Activated T-cell treated with anti-CD3 and anti-CD28 coated beads, Interleukin-2, amount 50 U/mL, for 1 hour (primary cell): ENCODE measurements around the gene NUAK2.

Experiments used
- DNase-seq: peaks from one replicate; pipeline ENCODE4 v3.0.0-alpha.2; 2020

NUAK2 gene

DNA sequence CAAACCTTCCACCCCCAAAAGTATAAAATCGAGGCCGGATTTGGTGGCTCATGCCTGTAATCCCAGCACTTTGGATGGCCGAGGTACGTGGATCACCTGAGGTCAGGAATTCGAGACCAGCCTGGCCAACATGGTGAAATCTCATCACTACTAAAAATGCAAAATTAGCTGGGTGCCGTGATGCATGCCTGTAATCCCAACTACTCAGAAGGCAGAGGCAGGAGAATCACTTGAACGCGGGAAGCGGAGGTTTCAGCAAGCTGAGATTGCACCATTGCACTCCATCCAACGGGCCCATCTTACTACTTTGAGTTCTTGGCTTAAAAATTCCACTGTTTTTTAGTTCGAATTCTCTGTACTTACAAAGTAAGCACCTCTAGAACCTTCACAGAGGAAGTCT, 24.2 kb upstream of the NUAK2 start:
- no peak for DNase-seq

DNA sequence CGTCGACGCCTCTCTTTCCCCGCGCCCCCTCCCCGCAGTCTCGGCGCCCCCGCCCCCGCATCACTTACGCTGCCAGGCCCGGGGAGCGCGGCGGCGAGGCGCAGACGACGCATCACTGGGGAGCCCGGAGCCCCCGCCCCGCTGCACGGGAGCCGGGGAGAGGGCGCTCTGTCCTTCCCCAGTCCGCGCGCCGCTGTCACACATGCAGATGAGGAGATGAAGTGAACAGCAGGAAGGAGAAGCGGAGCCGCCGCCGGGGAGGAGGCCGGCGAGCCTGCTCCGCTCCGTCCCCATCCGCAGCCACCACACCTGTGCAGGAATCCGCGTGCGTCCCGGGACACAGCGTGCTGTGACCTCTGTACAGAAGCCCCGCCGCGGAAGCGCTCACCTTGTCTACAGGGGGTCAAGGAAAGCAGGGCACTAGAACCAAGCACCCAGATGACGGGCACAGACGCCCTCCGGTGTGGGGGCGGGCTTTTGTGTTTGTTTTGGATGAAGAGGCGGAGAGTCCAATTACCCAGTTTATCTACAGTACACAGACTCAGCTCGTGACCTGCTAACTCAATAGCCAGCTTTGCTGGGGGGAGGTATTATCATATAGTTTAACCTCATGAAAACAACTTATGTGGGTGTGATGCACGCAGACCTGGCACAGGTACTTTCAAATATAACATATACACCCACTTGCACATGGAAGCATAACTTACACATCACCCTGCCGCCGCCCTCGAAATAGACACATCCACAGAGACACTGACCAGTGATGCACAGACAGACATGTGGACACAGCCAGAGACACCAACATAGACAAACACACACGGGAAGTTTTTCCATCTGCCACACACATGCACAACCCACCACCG, 22.8 kb upstream of the NUAK2 start:
- peak; percentile 54 for DNase-seq

DNA sequence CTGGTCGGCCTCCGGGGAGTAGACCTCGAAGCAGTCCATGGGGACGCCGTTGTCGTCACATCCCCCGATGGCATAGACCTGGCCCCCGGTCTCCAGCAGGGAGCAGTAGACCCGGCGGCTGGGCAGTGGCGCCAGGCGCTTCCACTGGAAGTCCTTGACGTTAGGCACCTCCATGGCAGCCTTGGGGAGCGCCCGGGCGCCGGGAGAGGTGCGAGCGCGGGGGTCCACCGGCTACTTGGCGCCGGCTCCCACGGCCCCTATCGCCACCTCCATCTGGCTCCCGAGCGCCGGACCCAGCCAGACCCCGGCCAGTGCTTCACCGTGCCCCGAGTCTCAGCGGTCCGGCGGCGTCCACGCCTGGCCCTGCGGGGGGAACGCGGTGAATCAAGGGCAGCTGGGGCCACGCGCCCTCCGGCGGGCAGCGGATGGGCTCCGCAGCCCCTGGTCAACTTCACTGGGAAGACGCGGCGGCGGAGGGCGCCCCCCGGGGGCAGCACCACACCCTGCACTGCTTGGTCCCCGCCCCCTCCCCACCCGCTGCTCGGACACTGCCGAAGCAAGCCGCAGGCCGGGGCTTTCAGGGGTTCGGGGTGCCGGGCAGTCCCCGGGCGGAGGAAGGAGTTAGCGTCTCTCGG, 22.0 kb upstream of the NUAK2 start:
- peak; percentile 31 for DNase-seq

DNA sequence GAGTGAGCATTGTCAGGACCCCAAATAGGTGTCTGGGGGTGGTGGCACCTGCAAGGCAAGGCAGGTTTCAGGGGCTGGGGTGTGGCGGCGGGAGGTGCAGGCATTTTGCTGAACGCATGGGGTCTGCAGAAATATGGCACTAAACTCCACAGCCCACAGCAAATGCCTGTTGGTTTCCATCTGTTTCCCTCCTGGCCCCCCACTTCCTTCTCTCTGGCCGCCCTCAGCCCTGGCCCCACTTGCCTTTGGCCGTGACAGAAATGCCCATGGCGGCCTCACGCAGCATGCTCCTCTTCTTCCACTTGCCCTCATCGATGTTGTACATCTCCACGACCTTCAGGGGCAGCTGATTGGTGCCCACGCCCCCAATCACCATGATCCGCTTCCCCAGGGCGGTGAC, 21.4 kb upstream of the NUAK2 start:
- no peak for DNase-seq

DNA sequence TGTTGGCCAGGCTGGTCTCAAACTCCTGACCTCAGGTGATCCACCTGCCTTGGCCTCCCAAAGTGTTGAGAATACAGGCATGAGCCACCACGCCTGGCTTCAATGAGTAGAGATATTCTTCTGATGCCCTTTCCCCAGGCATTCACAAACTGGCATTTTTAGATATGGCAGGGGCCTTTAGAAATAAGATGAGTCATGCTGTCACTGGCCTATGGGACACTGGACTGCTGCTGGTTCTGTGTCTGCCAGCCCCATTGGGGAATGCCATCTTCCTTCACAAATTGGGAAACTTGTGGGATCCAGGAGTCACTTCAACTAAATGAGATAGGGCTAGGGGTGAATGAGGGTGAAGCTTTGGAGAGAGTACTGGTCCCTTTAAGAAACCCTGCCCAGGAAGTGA, 19.1 kb upstream of the NUAK2 start:
- no peak for DNase-seq

DNA sequence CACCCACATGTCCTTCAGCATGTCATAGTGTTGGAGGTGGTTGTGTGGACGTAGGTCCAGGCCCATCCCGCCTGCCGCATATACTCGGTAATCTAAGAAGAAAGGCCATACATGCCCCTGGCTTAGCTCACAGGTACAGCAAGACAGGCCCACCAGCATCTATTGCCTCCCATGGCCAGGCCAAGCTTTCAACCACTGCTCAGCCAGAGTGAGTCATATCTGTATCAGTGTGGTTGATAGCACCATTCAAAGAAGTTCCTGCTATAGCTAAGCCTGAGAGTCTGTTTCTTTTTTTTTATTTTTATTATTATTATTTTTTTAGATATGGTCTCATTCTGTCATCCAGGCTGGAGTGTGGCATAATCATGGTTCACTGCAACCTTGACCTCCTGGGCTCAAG, 18.2 kb upstream of the NUAK2 start:
- DNase-seq: no peak

DNA sequence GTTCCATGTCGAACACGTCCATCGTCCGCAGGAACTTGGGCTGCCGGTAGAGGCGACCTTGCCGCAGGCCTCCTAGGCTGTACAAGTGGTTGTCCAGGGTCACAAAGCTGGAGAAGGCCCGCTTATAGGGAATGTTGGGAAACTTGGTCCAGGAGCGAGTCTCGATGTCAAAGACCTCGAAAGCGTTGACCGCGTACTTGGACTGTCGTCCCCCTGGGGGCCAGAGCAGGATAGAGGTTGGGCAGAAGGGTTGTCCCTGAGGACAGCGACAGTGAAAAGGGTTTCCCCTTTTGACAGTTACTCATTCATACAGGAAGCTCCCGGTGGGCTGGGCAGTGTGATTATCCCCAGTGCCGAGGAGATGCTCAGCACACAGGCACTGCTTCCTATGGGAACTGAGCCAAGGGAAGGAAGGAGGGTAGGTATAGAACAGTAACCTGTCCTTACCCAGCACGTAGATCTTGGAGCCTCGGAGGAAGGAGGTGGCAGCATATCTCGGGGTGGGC, 17.7 kb upstream of the NUAK2 start:
- DNase-seq: no peak

DNA sequence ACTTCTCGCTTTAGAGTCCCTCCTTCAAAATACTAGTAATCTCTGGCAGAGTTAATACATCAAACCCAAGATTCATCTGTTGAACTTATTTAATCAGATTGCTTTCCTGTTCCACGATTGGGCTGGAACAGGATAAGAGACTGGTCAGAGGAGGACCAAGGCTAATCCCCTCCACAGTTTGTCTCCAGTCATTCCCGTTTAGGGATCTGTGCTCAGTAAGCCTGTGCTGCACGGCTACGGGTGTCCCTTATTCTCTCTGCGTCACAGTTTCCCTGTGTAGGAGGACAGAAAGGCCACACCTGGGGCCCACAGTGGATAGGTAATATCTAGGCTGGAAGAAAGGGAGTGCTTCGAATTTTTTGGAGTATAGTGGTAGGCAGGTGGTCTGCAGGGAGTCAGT, 16.5 kb upstream of the NUAK2 start:
- DNase-seq: no peak

DNA sequence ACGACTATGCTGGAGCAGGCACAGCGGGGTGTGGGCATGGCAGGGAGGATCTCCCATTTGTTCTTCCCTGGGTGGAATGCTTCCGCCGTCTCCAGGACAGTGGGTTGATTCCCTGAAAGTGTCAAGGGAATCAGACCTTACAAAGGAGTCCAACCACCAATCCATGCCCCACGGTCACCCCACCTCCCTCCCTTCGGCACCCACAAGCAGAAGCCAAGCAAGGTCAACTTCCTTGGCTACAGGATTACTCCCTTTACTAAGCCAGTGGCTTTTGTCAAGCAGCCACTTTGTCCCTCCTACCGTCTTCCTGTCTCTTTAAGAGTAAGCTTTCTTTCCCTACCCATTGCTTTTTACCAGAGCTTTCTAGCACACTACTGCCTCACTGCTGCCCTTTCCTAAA, 15.9 kb upstream of the NUAK2 start:
- DNase-seq: no peak

DNA sequence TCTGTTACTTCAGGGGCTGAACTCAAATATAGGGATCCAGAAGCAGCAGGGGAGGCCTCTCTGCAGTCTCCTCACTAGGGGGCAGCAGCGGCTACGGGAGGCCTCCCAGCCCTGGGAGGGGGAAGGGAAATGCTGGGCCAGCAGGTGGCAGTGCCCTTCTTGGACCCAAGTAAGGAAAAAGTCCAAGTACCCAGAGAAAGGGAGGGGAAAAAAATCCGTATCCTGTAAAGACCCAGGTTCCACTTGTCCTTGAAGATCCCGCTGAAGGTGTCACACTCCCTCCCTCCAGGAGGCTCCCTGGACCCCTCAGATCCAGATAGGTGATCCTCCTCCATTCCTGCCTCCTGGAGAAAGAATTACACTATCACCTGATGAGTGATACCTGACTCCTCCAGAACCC, 14.1 kb upstream of the NUAK2 start:
- peak; percentile 77 for DNase-seq

DNA sequence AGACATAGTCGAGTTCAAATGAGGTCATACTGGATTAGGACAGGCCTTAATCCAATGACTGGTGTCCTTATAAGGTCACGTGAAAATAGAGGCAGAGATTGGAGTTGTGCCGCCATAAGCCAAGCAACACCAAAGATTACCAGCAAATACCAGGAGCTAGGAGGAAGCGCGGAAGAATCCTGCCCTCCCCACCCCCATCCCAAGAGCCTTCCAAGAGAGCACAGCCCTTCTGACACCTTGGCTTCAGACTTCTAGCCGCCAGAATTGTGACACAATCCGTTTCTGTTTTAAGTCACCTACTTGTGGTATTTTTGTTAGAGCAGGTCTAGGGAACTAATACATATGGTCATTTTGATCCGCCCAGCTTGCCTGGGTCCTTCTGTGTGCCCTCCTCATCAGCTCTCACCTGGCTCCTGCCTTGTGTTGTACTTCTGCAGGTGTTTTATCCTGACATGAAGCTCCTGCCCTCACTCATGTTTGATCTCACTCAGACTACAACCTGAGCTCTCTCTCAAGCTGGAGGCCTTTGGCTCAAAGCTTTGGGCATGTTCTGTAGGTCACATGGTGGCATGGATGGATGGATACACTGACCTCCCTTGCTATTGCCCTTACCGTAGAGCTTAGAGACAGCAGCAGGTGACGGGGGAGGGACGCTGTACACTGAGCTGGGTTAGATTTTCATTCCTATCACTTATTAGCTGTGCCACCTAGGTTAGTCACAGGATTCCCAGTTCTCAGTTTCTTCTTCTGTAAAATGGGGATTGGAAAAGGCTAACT, 10.7 kb upstream of the NUAK2 start:
- no peak for DNase-seq

DNA sequence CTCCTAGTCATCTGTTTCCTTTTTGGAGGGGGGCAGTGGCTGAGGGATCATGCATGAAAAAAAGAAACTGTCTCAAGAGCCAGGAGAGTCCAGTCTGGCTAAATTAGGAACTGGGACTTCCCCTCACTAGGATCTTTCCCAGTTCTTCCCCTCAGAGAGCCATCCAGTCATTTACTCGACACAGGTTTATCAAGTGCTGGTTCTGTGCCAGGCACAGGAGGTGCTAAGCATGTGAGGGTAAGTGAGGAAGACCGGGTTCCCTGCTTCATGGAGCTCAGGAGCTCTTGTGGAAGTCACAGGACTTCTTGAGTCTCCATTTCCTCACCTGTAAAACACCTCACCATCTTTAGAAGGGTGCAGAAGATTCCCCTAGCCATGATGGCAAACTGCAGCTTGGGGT, 8.6 kb upstream of the NUAK2 start:
- no peak for DNase-seq

DNA sequence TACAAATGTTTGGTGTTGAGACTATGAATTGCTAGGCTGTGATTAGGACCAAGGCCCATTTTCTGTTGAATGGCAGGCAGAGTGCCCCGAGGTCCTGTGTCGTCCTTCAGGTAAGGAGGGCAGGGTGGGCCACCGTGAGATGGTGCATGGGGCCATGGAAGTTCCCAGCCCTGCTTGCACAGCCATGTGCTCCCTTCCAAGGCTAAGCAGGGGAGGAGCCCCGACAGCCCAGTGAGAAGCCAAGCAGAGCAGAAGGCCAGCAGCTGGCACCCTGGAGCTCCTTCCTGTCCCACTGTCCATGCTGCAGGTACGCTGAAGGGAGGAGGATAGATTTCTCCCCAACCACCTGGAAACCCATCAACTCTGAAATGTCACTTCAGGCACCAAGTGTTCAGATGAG, 8.2 kb upstream of the NUAK2 start:
- DNase-seq: no peak

DNA sequence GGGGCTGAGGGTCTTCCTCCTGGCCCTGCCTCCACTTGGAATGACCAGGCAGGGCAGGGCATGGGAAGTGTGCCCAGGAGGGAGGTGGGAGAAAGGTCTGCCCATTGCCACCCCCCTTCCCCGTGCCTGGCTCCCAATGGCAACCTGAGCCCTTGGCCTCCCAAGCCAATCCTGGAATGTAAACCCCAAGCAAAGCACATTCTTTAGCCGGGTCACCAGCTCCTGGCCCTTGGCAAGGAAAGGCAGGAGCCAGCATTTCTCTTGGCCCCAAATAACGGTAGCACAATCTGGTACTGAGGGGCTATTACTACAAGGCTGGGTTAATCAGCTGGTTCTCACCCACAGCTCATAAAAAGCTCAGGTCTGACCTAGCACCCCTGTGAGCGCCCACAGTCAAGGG, 6.9 kb upstream of the NUAK2 start:
- DNase-seq: no peak

DNA sequence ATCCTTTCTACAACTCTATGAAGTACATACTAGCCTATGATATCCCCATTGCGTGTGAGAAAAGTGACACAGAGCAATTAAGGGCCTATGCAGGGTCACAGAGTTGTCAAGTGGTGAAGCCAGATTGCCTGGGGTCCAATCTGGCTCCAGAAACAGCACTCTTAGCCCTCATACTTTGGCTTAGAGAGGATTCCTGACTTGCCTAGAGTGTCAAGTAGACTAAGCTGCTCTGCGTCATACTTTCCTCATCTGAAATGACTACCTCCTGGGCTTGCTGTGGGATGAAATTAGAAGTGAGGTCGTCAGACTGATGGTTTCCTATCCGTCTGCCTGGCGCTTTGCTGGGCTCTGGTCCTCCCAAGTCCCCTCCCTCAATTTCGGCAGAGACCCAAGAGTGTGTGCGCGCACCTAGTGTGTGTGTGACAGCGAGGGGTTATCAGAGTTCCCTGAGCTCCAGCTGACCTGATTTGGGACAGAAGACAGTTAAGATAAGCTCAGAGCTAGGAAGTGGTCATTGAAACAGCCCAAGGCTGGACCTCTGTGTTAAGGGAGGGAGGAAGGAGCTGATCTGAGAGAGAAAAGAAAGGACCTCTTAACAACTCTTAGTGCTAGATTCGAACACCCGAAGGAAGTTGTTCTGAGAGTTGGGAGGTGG, 5.4 kb upstream of the NUAK2 start:
- DNase-seq: no peak

DNA sequence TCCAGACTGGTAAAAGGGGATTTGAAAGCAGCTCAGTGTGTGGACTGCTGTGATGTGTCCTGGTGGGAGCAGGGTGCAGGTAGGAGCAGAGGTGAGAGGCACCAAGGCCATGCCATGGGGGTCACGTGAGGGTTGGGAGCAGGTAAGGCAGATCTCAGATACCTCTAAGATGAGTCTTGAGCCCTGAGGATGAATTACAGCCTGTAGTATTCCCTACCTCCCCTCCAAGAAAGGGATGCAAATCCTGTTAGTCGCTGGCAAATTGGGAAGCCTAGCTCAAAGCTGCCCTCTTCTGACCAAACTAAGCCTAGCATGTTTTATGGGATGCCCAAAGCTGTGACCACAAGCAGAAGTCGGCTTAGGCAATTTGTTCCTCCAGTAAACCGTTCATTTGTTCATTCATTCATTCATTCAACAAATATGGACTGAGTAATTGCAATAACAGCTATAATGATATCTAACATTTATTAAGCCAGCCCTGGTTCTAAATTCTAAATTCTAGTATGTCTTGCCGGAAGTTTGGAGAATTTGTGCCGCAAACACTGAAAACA, 3.9 kb upstream of the NUAK2 start:
- peak; percentile 42 for DNase-seq

DNA sequence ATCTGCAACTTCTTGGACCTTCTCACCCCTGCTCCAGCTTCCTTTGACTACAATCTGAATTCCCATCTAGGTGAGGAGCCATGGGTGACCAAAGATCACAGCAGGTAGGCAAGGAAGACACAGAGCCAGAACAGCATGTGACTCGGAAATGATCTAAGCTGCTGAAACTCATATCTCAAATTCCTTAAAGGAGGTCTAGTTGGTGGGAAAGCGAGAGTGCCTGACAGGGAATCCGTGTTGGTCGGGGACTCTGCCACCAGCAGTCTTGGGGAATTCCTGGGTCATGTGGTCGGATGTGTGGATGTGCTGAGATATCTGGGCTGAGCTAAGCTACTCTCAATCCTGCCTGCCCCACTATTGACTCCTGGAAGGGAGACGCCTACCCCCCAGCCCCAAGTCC, 3.2 kb upstream of the NUAK2 start:
- DNase-seq: no peak

DNA sequence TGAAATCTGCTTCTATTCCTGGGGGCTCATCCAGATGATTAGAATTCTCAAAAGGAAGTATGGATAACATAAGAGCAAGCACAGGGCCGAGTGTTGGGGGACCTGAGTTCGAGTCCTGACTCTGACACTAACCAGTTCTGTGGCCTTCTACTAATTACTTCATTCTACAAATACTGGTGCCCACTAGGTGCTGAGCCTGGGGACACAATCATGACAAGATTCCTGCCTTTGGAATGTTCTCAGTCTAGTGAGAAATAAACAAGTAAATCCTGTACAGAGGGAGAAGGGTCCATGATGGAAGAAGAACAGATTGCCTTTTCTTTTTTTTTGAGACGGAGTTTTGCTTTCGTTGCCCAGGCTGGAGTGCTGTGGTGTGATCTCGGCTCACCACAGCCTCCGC, 2.2 kb upstream of the NUAK2 start:
- no peak for DNase-seq

DNA sequence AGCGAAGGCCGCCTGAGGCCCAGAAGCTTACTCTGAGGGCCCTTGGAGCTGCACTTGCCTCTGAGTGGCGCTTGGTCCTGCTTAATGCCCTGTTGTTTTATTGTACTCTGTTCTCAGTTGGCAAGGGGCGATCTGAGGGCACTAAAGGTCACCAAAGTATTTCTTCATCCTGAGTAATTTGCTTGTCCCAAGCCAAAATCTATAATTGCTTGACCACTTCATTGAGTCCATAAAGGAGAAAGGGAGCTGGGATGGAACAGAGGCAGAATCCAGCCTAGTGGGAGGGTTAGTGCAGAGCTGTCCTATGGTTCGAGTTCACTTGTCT, 376 bp upstream of the NUAK2 start:
- DNase-seq: no peak

DNA sequence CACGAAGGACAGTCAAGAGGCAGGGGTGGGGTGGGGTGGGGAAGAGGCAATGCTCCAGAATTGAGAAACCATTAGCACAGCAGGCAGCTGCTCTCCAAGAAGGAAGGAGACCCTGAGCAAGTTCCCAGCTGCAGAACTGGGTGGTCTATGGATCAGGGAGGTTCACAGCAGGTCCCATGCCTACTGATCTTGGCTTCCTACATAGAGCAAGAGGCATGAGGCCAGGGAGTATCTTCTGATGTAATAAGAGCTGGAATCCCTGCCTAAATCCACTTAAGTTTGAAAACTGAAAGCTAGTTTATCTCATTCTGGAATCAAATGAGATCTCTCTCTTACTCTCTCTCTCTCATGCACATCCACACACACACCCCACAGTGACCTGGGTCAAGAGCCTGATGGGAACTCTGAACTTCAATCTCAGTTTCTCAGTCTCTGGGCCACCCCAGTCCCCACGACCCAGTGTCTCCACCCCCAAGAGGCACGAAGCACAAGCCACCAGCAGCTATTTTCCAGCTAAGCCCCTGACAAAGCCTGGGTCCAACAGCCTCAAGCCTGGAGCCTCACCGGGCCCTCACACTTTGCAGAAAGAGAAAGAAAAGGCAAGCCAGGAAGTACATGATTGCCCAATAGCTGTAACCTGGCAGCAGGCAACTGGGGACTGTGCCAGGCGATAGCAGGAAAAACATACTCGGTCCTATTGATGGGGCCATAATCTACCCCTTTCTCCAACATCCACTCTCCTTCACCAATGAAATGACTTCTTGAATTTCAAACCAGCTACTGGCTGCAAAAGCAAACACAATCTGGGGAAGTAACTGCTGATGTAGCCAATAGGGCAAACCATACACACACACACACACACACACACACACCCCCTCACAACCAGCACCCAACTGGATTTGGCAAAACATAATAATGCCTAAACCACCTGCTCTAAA, 2.2 kb downstream of the NUAK2 start:
- DNase-seq: peak; percentile 36

DNA sequence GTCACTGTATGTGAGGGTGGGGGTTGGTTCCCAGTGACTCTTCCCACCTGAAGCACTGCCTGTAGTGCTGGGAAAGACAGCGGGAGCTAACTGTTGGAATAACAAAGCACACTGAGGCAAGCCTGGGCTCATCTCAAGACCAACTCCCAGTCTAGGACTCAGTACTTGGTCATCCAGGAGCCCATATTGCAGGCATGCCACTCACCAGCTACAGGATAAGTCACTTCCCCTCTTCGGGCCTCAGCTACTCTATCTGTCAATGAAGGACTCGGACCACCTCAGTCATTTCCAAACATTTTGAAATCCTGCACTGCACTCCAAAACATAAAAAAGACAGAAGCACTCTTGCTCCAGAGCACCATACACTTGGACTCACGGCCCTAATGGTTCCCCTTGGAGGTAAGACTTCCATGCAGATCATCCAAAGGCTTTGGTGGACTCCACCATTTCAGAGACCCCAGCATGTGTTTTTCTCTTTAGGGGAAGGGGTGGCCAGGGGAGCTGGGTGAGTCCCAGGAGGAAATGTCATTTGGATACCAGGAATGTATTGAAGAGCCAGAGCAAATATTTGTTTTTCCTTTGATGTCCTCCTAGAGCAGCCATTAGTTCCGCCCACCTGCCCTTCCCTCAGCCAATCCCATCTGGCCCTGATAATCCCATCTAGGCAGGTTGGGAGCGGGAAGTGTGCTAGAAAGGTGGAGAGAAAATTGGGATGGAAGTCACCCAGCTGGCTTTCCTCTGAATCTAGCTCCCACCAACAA, 3.1 kb downstream of the NUAK2 start:
- DNase-seq: no peak
